ENCODE measurements around the gene CPLX3. TPM values are rescaled to one million over a fixed set of nuclear protein-coding genes. Genes with fewer than 3 reads are reported as not detected.

Gene CPLX3
- total and polyA plus RNA-seq, 2 of the 8 experiments (the other 6 are each of a cell fraction or from before 2014, with no cell fraction given) = 0.17 TPM; not detected in 1

GRCh38 chr15:74829486-74829885, 3.1 kb downstream of the CPLX3 start:
- Histone ChIP-seq H3K4me3 (ENCODE audit: extremely low read depth in 1 of 4, insufficient read depth in 2 of 4, low read depth in 3 of 4, low read length in 4 of 4) (no peak overlapping the region), H3K79me2 (ENCODE audit: control insufficient read depth in 1 of 2, insufficient read depth in 2 of 2, low read length in 2 of 2) (no peaks in the 10 kb centered on the region), H3K27ac (ENCODE audit: low read depth, low read length) (no peak overlapping the region), H3K14ac (ENCODE audit: insufficient read length) (no peak overlapping the region), H2BK5ac (ENCODE audit: low read depth, low read length) (no peak overlapping the region), H2AK5ac (ENCODE audit: low read depth, low read length) (no peak overlapping the region), H2BK20ac (ENCODE audit: low read length) (no peak overlapping the region), H3K9ac (replicated peaks in 1 of 4; ENCODE audit: extremely low read depth in 1 of 4, low read depth in 3 of 4, low read length in 3 of 4) (no peak overlapping the region), H4K20me1 (replicated peaks in 1 of 2; ENCODE audit: control insufficient read depth in 1 of 2, insufficient read depth in 2 of 2, low read length in 2 of 2) (peaks cover 0 to 2% of the 10 kb centered on the region in 2 experiments), H3K23ac (ENCODE audit: insufficient read length) (no peak overlapping the region), H3K4me2 (ENCODE audit: insufficient read depth in 1 of 2, low read depth in 2 of 2, low read length in 2 of 2) (no peak overlapping the region), H2BK120ac (replicated peaks; ENCODE audit: low read depth, low read length) (no peak overlapping the region), H3K36me3 (ENCODE audit: control insufficient read depth in 2 of 4, insufficient read depth in 4 of 4, low read length in 3 of 4) (no peaks in the 10 kb centered on the region), H3K23me2 (ENCODE audit: low read depth, low read length) (0 out of 2 replicates have a peak, but pooled peaks cover 3% of the 10 kb centered on the region), H3K4ac (replicated peaks; ENCODE audit: insufficient read length, low read depth, low read length) (no peak overlapping the region), H3K9me3 (ENCODE audit: insufficient read depth in 2 of 2, low read depth in 1 of 2, low read length in 1 of 2) (no peaks in the 10 kb centered on the region), H3K27me3 (replicated peaks in 1 of 4; ENCODE audit: control insufficient read depth in 3 of 4, extremely low read depth in 1 of 4, insufficient read depth in 3 of 4, low read length in 3 of 4) (peaks cover 4 to 38% (median 28%) of the 10 kb centered on the region in 4 experiments), H4K8ac (ENCODE audit: extremely low read depth, insufficient read depth, low read length) (no peak overlapping the region), H3K18ac (ENCODE audit: extremely low read depth, low read length) (no peak overlapping the region), H2AFZ (ENCODE audit: low read length) (no peak overlapping the region), H2BK15ac (ENCODE audit: low read length) (no peak overlapping the region), H3K4me1 (replicated peaks in 1 of 4; ENCODE audit: control insufficient read depth in 3 of 4, insufficient read depth in 4 of 4, low read length in 3 of 4) (peaks cover 0 to 7% (median 4%) of the 10 kb centered on the region in 4 experiments; a peak in 4 of 7 replicates), H4K5ac (ENCODE audit: insufficient read length, low read depth, low read length) (no peak overlapping the region), H2BK12ac (ENCODE audit: low read depth, low read length) (no peak overlapping the region), H4K91ac (replicated peaks; ENCODE audit: insufficient read length, low read length) (no peak overlapping the region), H3K56ac (replicated peaks; ENCODE audit: insufficient read length, low read depth, low read length) (no peak overlapping the region), H3K79me1 (ENCODE audit: low read depth, low read length) (no peaks in the 10 kb centered on the region)
- DNase-seq (ENCODE audit: low read depth in 1 of 2, low spot score in 2 of 2) = no peak
- CTCF ChIA-PET (ENCODE audit: partially characterized antibody) = interaction anchor here (0.6 to 15.7 kb wide), 10 partner anchors 10 to 195 kb away, joined by 3 to 135 read pairs (median 8); partner anchors contain the start of gene ULK3
- FAIRE-seq = no peak
- 88% methylated on average over 3 of the region's 3 CpGs; no CpG with 5 or more reads in 1 of the 2 experiments for WGBS, 2 experiments (ENCODE audit: extremely low coverage in 1 of 2, insufficient coverage in 1 of 2, insufficient read length in 1 of 2, insufficient replicate concordance in 2 of 2, low coverage in 1 of 2, low lambda C conversion rate in 2 of 2, missing lambda C conversion rate in 1 of 2)
- POLR2A ChIA-PET (ENCODE audit: partially characterized antibody) = interaction anchor here (0.6 to 4.6 kb wide), 3 partner anchors 13 to 288 kb away, joined by 4 to 23 read pairs (median 8); partner anchors contain the start of genes ARID3B and ULK3
- TF ChIP-seq NANOG (IDR thresholded peaks at IDR 0.05; ENCODE audit: insufficient read depth, low read depth, low read length, poor library complexity, severe bottlenecking) (no peak), KDM1A (IDR thresholded peaks at IDR 0.05; ENCODE audit: borderline replicate concordance, low read length) (no peak), RNF2 (IDR thresholded peaks at IDR 0.05; ENCODE audit: borderline replicate concordance, low read depth, low read length, missing control alignments, poor library complexity, severe bottlenecking) (no peak), EZH2 (IDR thresholded peaks at IDR 0.05; ENCODE audit: low read depth, low read length, severe bottlenecking) (no peak), MAFK (IDR thresholded peaks at IDR 0.05; ENCODE audit: low read depth, low read length) (no peak), SUZ12 (IDR thresholded peaks at IDR 0.05; ENCODE audit: low read length) (no peak)
- TF ChIP-seq, protein P1, sequence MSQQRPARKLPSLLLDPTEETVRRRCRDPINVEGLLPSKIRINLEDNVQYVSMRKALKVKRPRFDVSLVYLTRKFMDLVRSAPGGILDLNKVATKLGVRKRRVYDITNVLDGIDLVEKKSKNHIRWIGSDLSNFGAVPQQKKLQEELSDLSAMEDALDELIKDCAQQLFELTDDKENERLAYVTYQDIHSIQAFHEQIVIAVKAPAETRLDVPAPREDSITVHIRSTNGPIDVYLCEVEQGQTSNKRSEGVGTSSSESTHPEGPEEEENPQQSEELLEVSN (IDR thresholded peaks at IDR 0.05) = no peak

Data from H1 (cell line).